HG03064 (cell line): ENCODE results near the gene PHAX.
A peak's percentile ranks its signal among the peaks of the same experiment; 100 is the strongest.
"Not testable (repeated sequence)": the region's sequence is repeated elsewhere in the genome, so short reads cannot be mapped to it uniquely, and the experiment has no call there.

Experiments used
- ATAC-seq: cut with Tn5 transposase; IDR thresholded peaks from one replicate; pipeline ENCODE4 v1.9.1; 2021; ENCODE audit warnings: low read depth; ENCODE audit not compliant: unreplicated experiment

The PHAX gene

DNA sequence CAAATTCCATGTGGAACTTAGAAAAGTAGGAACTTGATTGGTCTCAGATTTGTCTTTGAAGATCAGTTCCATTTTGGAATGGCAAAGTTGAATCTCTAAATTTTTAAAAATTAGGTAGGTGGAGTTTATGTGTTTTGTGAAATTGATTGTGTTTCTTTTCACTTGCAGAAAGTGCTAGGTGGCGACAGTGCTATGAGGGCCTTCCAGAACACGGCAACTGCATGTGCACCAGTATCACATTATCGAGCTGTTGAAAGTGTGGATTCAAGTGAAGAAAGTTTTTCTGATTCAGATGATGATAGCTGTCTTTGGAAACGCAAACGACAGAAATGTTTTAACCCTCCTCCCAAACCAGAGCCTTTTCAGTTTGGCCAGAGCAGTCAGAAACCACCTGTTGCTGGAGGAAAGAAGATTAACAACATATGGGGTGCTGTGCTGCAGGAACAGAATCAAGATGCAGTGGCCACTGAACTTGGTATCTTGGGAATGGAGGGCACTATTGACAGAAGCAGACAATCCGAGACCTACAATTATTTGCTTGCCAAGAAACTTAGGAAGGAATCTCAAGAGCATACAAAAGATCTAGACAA, 2.8 kb downstream of the PHAX start:
- no peak for ATAC-seq

GRCh38 chr5:126605525-126605924, 4.8 kb downstream of the PHAX start:
- ATAC-seq = no peak

GRCh38 chr5:126610160-126610559, 9.4 kb downstream of the PHAX start:
- ATAC-seq = no peak

DNA sequence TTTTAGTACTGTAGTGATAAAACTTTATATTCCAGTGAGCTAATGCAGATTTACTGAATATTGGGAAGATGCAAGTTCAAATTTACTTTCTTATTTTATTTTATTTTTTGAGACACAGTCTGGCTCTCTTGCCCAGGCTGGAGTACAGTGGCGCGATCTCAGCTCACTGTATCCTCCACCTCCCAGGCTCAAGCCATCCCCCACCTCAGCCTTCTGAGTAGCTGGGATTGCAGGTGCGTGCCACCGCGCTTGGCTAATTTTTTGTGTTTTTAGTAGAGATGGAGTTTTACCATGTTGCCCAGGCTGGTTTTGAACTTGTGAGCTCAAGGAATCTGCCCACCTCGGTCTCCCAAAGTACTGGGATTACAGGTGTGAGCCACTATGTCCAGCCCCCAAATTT, 9.9 kb downstream of the PHAX start:
- ATAC-seq = no peak

GRCh38 chr5:126613941-126614592, 13.3 kb downstream of the PHAX start:
- ATAC-seq = no peak

DNA sequence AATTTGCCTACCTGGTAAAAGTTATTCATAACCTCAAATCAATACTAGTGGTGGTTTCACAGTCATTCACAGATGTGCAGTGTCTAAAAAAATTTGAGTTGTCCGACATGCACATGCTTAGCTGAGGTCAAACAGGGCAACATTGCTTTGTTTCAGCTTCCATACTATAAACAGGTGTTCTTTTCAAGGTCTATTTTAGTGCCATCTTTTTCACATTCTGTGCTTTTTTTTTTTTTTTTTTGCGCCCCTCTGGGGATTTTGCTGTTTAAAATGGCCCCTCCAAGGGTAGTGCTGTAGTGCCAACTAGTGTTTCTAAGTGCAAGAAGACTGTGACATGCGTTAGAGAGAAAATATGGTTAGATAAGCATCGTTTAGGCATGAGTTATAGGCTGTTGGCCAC, 14.5 kb downstream of the PHAX start:
- peak; percentile 95 for ATAC-seq

DNA sequence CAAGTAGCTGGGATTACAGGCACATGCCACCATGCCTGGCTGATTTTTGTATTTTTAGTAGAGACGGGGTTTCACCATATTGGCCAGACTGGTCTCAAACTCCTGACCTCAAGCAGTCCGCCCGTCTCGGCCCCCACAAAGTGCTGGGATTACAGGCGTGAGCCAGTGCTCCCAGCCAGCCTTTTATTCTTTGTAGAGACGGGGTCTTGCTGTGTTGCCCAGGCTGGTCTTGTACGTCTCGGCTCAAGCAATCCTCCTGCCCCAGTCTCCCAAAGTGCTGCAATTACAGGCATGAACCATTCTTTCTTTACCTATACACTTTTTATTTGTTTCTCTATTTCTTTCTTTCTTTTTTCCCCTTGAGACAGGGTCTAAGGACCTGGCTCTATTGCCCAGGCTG, 16.9 kb downstream of the PHAX start:
- not testable (repeated sequence) for ATAC-seq

GRCh38 chr5:126619781-126620180, 19.0 kb downstream of the PHAX start:
- ATAC-seq = no peak

DNA sequence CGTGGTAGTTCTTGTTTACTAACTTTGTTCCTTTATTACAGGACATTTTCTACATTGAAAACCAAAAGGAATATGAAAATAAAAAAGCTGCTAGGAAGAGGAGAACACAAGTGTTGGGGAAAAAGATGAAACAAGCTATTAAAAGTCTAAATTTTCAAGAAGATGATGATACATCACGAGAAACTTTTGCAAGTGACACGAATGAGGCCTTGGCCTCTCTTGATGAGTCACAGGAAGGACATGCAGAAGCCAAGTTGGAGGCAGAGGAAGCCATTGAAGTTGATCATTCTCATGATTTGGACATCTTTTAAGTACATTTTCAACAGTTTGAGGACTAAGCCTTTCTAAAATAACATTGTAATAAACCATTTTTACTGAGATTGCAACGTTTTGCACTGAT, 23.8 kb downstream of the PHAX start:
- ATAC-seq = no peak

DNA sequence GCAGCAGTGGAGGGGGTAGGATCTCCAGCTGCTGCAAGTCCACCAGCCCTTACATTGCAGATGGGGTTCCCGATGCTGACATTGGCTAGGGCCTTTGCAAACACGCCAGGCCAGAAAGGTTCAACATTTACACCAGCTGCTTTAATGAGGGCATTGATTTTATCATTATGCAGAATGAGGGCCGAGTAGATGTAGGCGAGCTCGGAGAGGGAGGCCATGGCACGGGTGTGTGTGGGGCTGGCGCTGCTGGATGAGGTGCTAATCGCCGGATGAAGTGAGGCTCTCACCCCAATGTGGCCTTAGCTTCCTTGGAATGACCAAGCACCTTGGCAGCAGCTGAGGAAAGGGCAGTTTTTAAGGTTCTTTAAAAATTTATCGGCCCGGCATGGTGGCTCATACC, 27.4 kb downstream of the PHAX start:
- ATAC-seq = no peak

GRCh38 chr5:126631920-126632319, 31.2 kb downstream of the PHAX start:
- ATAC-seq = no peak

DNA sequence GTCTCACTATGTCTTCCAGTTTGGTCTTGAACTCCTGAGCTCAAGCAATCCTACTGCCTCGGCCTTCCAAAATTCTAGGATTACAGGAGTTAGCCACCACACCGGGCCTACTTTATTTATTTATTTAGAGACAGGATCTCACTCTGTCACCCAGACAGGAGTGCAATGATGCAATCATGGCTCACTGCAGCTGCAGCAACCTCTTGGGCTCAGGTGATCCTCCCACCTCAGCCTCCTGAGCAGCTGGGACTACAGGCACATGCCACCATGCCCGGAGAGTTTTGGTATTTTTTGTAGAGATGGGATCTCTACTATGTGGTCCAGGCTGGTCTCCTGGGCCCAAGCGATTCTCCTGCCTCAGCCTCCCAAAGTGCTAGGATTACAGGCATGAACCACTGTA, 32.8 kb downstream of the PHAX start:
- ATAC-seq = no peak

DNA sequence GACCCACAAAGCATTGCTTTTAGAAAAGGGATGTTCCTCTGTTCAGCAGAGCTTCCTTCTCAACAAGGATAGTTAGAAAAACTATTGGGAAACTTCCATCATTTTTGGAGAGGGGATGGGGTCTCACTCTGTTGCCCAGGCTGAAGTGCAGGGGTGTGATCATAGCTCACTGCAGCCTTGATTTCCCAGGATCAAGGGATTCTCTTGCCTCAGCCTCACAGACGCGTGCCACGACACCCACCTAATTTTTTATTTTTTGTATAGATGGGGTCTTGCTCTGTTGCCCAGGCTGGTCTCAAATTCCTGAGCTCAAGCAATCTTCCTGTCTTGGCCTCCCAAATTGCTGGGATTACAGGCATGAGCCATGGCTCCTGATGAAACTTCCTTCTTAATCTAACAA, 34.8 kb downstream of the PHAX start:
- no peak for ATAC-seq

DNA sequence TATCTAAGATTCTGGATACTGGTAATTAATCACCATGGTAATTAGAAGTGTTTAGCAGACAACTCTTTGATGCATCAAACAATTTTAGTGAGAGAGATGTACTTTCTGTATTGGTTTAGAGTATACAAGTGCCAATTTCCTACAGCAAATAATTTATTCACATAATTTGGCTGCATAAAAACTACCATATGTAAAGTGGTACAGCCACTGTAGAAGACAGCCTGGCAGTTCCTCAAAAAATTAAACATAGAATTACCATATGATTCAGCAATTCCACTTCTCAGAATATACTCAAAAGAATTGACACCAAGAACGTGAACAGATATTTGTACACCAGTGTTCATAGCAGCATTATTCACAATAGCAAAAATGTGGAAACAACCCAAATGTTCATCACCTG, 36.2 kb downstream of the PHAX start:
- ATAC-seq = no peak

DNA sequence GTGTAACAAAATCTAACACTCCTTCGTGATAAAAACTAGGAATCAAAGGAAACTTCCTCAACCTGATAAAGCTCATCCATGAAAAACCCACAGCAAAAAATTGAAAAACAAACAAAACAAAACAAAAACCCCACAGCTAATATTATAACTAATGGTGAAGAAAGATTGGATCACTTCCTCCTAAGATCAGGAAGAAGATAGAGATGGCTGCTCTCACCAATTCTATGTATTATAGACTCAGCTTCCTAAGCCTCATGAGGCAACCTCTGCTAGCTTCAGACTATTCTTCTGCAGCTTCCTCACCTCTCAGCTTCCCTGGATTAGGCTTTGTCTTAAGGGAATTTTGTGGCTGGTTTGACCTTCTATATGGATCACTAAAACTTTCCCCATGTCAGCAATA, 40.1 kb downstream of the PHAX start:
- peak; percentile 29 for ATAC-seq

DNA sequence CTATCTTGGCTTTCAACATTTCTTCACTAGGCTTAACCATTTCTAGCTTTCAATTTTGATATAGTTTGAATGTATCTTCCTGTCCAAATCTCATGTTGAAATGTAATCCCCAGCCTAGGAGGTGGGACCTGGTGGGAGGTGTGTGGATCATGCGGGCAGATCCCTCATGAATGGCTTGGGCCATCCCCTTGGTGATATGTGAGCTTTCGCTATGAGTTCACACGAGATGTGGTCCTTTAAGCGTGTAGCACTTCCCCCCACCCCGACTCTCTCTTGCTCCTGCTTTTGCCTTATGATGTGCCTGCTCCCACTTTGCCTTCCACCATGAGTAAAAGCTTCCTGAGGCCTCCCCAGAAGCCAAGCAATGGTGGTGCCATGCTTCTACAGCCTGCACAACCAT, 40.6 kb downstream of the PHAX start:
- ATAC-seq = peak; percentile 75

DNA sequence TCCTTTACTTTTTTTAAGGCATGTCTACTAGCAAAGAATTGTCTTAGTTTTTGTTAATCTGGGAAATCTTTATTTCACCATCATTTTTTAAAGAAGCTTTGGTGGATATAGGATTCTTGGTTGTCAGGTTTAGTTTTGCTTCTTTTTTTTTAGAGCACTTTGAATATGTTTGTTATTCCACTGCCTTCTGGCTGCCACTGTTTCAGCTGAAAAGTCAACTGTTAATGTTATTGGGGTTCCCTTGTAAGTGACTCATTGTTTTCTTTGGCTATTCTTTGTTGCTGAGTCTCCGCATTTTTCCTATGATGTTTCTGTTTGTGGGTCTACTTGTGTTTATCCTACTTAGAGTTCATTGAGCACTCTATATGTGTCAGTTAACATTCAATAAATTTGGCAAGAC, 44.4 kb downstream of the PHAX start:
- no peak for ATAC-seq

GRCh38 chr5:126647071-126647470, 46.3 kb downstream of the PHAX start:
- no peak for ATAC-seq

- no peak for ATAC-seq
These were observed 47.7 kb downstream of the PHAX start for GRCh38 chr5:126648471-126648870.

- not testable (repeated sequence) for ATAC-seq
These were observed 48.3 kb downstream of the PHAX start for GRCh38 chr5:126649057-126649456.

DNA sequence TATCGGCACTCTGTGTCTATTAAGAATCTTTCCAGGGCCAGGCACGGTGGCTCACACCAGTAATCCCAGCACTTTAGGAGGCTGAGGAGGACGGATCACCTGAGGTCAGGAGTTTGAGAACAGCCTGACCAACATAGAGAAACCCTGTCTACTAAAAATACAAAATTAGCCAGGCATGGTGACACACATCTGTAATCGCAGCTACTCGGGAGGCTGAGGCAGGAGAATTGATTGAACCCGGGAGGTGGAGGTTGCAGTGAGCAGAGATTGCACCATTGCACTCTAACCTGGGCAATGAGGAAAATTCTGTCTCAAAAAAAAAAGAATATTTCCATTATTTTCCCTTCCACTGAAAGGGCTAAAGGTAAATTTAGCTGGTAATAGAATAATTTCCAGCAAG, 49.0 kb downstream of the PHAX start:
- not testable (repeated sequence) for ATAC-seq

- ATAC-seq = no peak
These were observed 49.7 kb downstream of the PHAX start for GRCh38 chr5:126650463-126650862.
